Stimulated activated CD4-positive, alpha-beta T cell treated with anti-CD3 and anti-CD28 coated beads, Interleukin-12 subunit alpha, Interleukin-12 subunit beta, amount 100 ng/mL, for 48 hours (primary cell): Measurements from ENCODE around the gene BTG3.
A peak's percentile ranks its signal among the peaks of the same experiment; 100 is the strongest.

Source experiments
- DNase-seq, 3 donors: peaks; one replicate each; pipeline ENCODE4 v3.0.0-alpha.2; 2020; ENCODE audit warnings: low read depth in 2 of 3, low spot score in 1 of 3

Gene BTG3, protein sequence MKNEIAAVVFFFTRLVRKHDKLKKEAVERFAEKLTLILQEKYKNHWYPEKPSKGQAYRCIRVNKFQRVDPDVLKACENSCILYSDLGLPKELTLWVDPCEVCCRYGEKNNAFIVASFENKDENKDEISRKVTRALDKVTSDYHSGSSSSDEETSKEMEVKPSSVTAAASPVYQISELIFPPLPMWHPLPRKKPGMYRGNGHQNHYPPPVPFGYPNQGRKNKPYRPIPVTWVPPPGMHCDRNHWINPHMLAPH

DNA sequence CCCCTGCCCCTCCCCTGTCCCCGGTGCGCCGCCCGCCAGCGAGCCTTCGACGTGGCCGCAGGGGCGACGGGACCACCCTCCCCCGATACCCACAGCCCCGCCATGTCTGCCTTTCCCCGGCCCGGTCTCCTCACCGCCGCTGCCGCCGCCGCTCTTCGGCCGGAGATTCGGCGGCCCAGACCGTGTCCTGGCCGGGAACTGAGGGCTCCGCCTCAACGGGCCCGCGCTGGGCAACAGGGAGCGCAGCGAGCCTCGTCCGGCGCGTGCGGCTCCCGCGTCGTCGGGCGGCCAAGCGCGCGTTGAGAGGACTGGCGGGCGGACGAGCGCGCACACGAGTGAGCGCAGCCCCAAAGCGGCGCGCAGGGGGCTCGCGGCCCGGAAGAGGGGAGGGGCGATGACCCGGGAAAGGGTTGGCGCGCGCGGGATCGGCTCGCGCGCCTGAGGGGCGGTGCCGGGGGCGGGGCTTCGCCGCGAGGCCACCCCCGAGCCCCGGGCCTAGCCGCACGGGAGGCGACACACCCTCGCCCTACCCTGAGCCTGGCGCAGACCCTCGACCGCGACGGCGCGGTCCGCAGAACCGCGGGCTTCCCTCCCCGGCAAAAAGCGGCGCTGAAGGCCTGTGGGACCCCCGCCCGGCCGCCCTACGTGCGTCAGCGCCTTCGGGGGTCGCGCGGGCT lies at the start of gene BTG3:
Gene BTG3, minus strand, starts transcription at position 337 of the 677 bp plus-strand sequence. CDS start 3,757 bp downstream, outside the sequence.
- peak; percentile 61 to 80 (median 68) for DNase-seq

DNA sequence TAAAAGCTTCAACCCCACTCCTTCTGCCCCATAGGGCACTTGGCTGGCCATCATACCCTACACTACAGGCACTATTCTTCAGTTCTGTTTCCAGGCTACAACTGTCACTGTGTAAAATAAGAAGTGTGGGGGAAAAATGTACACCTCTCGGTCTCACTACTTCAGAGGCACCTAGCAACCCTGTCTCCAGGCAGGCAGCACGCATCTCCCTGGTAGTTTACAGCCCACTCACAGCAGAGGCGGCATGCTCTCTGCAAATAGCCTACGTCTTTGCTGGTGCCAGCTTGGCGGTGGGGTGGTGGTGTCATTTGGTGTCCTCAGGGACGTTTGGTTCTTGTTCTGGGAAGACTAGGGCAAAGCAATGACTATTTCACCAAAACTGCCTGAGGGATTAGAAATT lies 48.2 kb upstream of the BTG3 start:
- DNase-seq = no peak

DNA sequence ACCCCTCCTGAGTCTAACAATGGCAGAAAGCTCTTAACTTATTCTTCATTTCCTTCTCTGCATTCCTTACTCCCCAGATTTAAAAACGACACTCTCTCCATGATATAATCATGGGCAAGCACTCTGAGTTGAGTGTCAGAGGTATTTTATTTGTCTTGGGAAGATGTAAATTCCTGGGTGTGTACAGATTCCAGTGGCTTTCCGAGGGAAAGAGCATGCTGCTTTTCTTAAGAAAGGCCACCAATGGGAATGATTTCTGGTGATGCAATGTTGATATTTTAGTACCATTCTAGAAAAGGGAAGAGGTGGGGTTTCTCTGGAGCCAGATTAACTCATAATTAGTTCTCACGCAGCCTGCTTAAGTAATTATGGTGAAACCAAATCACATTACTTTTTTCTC lies 47.8 kb upstream of the BTG3 start:
- no peak for DNase-seq

DNA sequence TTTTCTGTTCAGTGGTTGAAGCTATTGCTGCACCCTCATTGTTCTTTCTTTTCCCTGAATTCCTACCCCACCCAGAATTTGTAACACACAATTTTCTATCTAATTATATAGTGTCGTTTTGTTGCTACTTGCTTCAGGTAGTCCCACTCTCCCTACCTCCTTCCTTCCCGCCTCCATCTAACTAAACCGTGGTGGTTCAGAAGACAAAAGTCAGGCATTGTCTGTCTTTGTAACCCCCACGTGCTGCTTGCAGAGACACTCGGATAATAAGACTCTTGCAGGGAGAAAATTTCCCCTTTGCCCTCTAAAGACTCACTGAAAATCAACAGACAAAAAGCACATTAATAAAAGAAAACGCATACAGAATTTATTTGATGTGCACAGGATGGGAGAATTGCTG lies 46.2 kb upstream of the BTG3 start:
- DNase-seq = no peak

DNA sequence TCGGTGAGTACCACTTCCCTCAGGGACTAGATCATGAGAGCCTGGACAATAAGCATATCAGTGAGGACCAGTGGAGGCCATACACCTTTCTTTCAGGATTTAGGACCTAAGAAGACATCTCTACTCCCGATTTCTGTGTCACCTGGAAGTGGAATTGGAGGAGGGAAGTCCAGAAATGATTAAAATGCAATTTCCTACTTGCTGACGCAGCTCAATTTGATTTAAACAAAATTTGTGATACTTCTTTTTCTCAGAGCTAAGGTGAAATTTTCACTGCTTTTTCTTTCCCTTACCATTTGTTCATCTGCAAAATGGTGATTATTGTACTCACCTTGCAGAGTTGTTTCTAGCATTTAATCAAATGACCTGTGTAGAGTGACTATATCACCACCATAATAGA lies 38.8 kb upstream of the BTG3 start:
- no peak for DNase-seq

DNA sequence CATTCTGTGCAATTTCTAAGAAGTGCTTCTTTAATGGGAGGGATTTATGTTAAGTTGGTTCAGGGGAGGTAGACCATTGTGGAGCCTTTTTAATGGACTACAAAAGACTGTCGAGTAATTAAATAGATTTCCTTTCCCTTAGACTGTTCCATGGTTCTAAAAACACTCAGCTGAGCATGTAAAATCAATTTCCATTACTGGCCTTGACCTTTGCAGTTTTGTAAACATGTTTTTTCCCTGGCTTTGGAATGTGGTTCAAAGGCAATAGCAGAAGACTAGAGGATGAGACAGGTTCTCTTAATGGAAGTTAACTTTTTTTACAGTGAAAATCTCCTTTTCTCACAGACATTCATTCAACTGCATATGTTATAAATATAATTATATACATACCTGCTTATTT lies 37.6 kb upstream of the BTG3 start:
- no peak for DNase-seq

DNA sequence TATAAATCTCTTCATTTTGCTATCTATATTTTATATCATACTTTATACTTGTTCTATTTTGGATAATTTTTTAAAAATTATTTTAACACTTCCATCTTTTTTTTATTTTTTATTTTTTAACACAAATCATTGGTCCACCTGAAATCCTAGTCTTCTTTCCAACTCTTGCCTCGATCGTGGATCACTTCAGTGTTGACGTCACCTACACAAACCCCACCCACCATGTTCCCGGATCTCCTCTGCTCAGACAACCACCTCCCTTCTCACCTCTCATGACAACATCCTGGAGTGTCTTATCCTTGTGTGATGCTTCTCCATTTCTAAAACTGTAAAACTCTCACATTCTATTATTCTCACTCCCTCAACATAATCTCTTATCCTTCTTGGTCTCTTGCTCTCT lies 34.1 kb upstream of the BTG3 start:
- DNase-seq = no peak

DNA sequence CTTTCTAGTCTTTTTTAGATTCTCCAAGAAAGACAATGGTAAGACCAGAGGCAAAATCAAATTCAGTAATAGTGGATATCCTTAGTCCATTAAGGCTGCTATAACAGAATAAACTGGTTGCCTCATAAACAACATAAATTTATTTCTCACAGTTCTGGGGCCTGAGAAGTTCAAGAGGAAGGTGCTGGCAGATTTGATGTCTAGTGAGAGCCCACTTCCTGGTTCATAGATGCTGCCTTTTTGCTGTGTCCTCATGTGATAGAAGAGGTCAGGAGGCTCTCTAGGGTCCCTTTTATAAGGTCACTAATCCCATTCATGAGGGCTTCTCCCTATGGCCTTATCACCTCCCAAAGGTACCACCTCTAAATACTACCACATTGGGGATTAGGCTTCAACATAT lies 31.5 kb upstream of the BTG3 start:
- no peak for DNase-seq

DNA sequence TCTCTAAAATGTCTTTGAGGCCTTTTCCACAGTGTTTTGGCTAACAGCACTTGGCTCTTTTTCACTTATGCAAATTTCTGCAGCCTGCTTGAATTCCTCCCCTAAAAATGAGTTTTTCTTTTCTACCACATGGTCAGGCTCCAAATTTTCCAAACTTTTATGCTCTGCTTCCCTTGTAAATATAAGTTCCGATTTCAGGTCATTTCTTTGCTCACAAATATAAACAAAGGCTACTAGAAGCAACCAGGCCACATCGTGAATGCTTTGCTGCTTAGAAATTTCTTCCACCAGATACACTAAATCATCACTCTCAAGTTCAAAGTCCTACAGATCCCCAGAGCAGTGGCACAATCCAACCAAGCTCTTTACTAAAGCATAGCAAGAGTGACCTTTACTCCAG lies 28.1 kb upstream of the BTG3 start:
- no peak for DNase-seq

DNA sequence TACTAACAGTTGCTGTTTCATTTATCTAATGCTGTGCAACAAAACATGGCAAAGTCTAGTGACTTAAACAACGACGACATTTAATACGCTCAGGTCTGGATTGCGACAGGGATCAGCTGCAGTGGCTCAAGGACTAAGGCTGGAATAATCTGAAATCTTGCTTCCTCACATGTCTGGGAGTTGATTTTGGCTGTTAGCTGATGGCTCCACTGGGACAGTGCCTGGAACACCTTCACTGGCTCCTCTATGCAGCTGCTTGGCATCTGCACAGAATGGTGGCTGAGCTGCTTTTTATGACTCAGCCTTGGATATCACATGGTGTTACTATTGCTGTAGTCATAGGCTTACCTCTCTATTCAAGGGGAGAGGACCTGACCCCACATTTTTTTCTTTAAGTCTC lies 24.0 kb upstream of the BTG3 start:
- no peak for DNase-seq

DNA sequence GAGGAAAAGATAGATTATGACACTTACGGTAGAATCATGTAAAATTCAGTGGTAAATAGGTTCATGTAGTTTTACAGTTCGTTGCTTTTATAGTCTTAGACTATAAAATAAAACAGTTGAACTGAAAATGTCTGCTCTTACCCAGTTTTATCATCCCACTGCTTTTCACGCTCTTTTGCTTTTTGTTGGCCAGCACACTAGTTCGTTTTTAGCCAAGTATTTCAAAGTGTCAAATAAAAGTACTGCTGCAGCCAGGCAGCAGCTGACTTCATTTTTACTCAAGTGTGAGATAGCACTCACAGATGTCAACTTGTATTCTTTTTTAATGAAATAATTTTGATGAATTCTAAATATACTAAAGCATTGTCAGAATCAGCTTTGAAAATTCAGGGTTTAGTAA lies 18.5 kb upstream of the BTG3 start:
- no peak for DNase-seq

DNA sequence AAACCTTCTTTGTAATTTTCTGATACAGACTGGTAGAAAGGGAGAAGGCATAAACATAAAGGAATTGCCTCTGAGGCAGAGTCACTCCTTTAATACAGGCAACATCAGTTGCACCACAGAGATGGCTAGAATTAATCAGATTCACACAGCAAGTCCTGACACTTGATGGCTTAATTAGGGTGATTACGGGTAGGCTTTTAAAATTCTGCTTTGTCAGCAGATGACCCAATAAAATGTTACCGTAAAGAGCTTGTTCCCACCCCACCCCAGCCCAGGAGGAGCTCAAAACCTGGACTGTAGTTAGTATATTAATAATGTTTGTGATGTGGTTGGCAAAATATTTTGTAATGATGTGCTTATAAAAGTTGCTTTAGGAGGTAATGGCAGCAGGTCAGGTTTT lies 9.3 kb upstream of the BTG3 start:
- DNase-seq = no peak

DNA sequence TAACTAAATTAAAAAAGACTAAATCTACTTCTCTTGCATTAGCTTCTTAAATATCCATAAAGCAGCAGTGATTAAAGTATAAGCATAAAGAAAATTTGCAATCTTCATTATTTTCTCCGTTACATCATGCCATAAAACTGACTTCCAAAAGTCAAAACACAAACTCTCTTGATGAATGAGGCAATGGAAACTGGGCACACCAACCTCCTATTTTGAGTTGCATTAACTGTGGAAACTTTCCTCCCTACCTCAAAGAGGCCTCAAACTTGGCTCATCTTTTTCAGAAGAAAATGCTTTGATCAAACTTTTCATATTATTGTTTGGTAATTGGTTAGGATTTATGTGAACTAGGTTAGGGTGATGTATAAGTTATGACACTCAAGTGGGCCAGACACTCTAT lies 4.1 kb upstream of the BTG3 start:
- no peak for DNase-seq

DNA sequence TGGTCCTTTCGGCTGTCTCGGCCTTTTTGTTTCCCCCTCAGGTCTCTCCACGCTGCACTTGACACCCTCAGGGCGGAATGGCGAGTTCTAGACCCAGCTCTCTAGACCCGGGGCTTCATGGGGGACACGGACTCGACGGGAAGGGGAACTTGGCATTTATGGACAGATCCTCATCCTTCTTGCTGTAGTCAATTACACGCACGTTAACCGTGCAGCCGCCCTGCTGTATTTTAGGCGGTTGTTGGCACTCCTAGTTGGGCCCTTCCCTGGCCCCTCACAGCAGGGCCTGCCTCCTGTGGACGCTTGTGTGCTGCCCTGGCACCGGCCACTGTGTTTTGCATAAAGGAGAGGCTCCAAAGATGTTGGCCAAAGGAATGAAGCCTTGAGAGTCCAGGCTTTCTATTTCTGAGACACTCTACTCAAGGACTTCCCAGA lies 558 bp upstream of the BTG3 start:
- DNase-seq = peak in 1 of 3 donors; percentile 2

DNA sequence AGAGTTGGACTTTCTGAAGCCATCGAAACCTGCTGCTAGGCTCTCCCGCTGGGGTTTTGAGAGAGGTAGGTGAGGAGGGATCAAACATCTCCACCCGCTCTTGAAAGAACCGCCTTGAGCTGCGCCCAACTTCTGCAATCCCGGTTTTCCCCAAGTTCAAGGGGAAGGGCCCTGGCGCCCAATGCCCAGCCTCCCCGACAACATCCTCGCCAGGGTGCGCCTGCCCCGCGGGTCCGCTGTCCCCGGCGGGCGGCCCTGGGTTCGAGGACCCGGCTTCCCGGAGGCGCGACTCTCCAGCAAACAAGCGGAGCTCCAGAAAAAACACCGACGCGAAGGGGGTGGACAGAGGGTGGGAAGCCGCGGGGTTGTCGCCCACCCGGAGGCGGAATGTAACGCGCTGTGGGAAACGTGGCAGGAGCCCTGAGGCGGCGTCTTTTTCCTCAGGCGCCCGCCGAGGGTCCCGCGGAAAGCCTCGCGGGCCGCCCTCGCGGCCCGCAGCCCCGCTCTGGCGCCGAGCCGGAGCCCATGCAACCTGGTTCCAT lies 607 bp downstream of the BTG3 start:
- DNase-seq = peak in 2 of 3 donors; percentile 3 to 11

DNA sequence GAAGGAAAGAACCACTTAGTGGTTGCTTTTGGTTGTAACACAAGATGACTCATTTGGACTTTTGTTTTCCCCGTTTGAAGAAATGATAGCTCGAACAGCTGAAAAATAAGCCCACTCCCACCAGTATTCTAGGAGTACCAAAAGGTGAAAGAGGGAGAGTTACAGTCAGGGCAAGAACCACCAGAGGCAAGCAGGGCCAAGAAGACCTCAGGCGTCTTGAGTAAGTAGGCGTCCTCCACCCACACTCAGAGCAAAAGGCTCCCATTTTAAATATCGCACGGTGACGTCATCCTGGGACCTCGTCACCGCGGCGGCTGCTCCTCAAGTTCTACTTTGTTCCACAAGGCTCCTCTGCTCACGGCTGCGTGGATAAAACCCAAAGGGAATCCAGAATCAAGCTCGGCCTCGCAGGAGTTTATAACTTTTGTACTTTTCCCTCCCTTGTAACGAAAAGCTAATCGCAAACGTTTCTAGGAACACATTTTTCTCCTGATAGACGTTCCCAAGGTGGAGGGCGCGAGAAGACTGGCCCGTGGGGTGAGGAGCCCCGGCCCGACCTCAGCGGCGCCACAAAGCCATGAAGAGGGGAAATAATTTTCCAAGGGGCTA lies 1.2 kb downstream of the BTG3 start:
- peak; percentile 67 to 83 (median 72) for DNase-seq

DNA sequence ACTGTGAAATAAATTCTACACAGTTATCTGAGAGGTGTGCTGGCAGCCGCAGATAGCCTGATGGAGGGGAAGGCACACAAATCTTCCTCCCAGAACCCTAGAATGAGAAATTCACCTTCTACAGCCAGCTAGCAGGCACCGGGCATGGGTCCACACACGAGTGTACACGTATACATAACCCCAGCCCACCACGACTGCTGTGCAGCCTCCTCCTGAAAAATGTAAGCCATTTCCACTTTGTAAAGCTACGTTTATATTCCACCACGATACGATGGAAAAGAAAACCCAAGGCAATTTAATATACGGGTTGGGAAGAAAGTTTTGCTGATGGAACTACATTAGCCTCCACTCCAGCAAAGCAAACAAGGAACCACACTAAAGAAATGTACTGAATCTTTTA lies 1.8 kb downstream of the BTG3 start:
- DNase-seq = peak in 1 of 3 donors; percentile 3

DNA sequence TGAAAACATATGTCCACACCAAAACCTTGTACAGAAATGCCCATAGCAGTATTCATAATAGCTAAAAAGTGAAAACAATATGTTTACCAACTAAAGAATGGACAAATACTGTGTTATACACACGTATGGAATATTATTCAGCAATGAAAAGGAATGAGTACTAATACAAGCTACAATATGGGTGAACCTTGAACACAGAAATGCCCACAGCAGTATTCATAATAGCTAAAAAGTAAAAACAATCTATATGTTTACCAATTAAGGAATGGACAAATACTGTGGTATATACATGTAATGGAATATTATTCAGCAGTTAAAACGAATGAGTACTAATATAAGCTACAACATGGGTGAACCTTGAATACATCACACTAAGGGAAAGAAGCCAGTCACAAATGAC lies 3.0 kb downstream of the BTG3 start:
- no peak for DNase-seq

DNA sequence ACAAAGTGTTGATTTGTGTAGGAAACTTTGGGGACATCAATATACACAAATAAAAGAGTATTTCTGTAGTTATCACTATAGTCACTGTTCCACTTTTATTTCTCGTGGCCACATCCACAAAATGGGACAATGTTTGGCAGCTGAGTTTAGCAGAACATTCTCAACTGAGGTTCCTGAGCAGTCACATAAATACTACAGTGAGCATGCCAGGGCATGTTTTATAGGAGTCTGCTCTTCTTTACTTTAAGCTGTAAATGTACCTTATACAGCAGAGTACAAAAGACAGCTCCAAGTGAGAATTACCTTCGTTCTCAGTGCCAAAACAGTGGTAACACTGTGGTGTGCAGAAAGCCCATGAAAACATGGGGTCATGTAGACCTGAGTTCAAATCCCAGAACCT lies 5.0 kb downstream of the BTG3 start:
- DNase-seq = no peak

DNA sequence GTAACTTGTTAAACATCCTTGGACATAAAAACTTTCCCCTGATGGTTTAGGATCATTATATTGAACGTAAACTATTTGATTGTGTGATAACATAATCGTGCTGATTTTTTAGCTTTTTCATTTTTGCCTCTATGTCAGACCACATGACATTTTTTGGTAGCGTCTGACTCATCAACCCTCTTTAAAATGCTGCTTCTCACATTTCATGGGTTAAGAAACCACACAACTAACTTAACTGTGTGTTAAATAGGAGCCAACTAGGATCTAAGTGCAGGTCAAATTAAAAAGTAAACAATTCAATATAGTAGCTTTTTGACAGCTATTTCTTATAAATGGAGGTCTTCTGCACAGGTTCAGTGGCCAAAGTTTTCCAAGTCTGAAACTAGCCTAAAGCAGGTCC lies 9.8 kb downstream of the BTG3 start:
- DNase-seq = no peak

DNA sequence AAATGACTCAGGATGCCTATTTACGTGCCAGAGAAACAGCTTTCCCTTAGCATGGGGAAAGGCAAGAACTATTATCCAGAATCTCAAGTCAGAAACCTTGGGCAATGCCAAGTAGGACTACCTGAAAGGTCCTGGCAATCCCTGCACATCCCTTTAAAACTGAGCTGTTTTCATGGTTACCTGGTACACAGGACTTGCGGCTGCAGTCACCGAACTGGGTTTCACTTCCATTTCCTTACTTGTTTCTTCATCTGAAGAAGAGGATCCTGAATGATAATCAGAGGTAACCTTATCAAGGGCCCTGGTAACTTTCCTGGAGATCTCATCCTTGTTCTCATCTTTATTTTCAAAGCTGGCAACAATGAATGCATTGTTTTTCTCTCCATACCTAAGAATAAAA lies 14.3 kb downstream of the BTG3 start:
- DNase-seq = no peak

DNA sequence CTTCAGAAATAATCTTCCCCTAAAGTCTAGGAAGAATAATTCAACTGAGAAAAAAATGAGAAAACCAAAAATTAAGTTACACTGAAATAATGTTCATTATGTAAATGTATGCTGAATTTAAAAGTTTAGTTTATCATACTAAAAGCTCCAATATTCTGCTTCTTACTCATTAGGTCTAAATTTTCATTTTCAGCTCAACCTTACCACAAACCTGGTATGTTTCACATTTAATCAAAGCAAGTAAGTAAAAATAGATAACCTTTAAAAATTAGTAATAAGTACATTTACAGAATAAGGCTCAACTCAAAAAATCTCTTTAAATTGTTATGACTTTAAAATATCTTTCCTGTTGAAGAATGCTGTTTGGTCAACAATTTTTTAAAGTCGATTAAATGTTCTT lies 15.0 kb downstream of the BTG3 start:
- DNase-seq = no peak
